WTC11 (cell line): ENCODE measurements around the gene ILK. TPM values are rescaled to one million over a fixed set of nuclear protein-coding genes. Genes with fewer than 3 reads are reported as not detected.

ENCODE experiments used
- ATAC-seq: fragments of 200-7000 bp; cut with Tn5 transposase; 2 replicates; pipeline ENCODE4 v1.10.0; 2021; ENCODE audit warnings: mild to moderate bottlenecking, moderate library complexity
- CTCF ChIA-PET: fragments of 300-600 bp; sonication (Branson Sonifier 250); formaldehyde crosslinking; loops from one replicate; lab custom pipeline; 2021; ENCODE audit warnings: antibody characterized with exemption; lab: Charles Lee
- POLR2A ChIA-PET: fragments of 350-600 bp; sonication (Branson Sonifier 250); formaldehyde crosslinking; loops from one replicate; lab custom pipeline; 2021; ENCODE audit warnings: antibody characterized with exemption; lab: Charles Lee
- DNase-seq: peaks from one replicate; pipeline ENCODE4 v3.0.0; 2021; ENCODE audit warnings: low spot score
- H3K27ac Mint-ChIP-seq: 2 replicates; pipeline ENCODE4 v1.8.0; 2021; ENCODE audit warnings: mixed read lengths
- H3K27me3 Mint-ChIP-seq: 2 replicates; pipeline ENCODE4 v1.8.0; 2021; ENCODE audit warnings: low read depth, mild to moderate bottlenecking, moderate library complexity, mixed read lengths
- H3K36me3 Mint-ChIP-seq: 2 replicates; pipeline ENCODE4 v1.8.0; 2021; ENCODE audit warnings: mixed read lengths
- H3K4me1 Mint-ChIP-seq: 2 replicates; pipeline ENCODE4 v1.8.0; 2022; ENCODE audit warnings: mixed read lengths
- H3K4me3 Mint-ChIP-seq: 2 replicates; pipeline ENCODE4 v1.8.0; 2021; ENCODE audit warnings: mild to moderate bottlenecking, moderate library complexity, mixed read lengths
- H3K9me3 Mint-ChIP-seq: 2 replicates; pipeline ENCODE4 v1.8.0; 2021; ENCODE audit warnings: mixed read lengths
- ATF1 ChIP-seq: sonication (generic); formaldehyde crosslinking; IDR thresholded peaks from 2 replicates; pipeline ENCODE4 v1.8.1; 2023; ENCODE audit warnings: mild to moderate bottlenecking, moderate library complexity, missing genetic modification reagents
- ELF4 ChIP-seq: sonication (generic); formaldehyde crosslinking; IDR thresholded peaks from 2 replicates; pipeline ENCODE4 v1.8.1; 2022; ENCODE audit warnings: low read depth, mild to moderate bottlenecking, moderate library complexity, missing genetic modification reagents
- EMX1 ChIP-seq: fragments of 250-450 bp; sonication (Bioruptor Pico); IDR thresholded peaks from 2 replicates; pipeline ENCODE4 v1.8.0; 2021; ENCODE audit warnings: mild to moderate bottlenecking
- FOXJ3 ChIP-seq: sonication (generic); formaldehyde crosslinking; IDR thresholded peaks from 2 replicates; pipeline ENCODE4 v1.9.0; 2021; ENCODE audit warnings: missing genetic modification reagents, mild to moderate bottlenecking, borderline replicate concordance
- FOXK1 ChIP-seq: sonication (generic); formaldehyde crosslinking; IDR thresholded peaks from 2 replicates; pipeline ENCODE4 v1.8.0; 2022; ENCODE audit warnings: mild to moderate bottlenecking, moderate library complexity, missing genetic modification reagents
- HMGA2 ChIP-seq: fragments of 250-450 bp; sonication (Bioruptor Pico); IDR thresholded peaks from 2 replicates; pipeline ENCODE4 v1.4.0; 2021; ENCODE audit warnings: mild to moderate bottlenecking, moderate library complexity
- MXD4 ChIP-seq: fragments of 250-450 bp; sonication (Bioruptor Pico); IDR thresholded peaks from 2 replicates; pipeline ENCODE4 v1.8.0; 2021; ENCODE audit warnings: mild to moderate bottlenecking, moderate library complexity, borderline replicate concordance
- NFYB ChIP-seq: sonication (generic); formaldehyde crosslinking; conservative IDR thresholded peaks from 2 replicates; pipeline ENCODE4 v1.8.0; 2022; ENCODE audit warnings: low read depth, missing genetic modification reagents
- NR3C1 ChIP-seq: sonication (generic); formaldehyde crosslinking; conservative IDR thresholded peaks from 2 replicates; pipeline ENCODE4 v1.8.1; 2023; ENCODE audit warnings: low read depth, mild to moderate bottlenecking, missing genetic modification reagents
- PRRX2 ChIP-seq: fragments of 250-450 bp; sonication (Bioruptor Pico); IDR thresholded peaks from 2 replicates; pipeline ENCODE4 v1.8.0; 2021; ENCODE audit warnings: mild to moderate bottlenecking
- SMAD3 ChIP-seq: sonication (generic); formaldehyde crosslinking; IDR thresholded peaks from 2 replicates; pipeline ENCODE4 v1.8.0; 2022; ENCODE audit warnings: missing genetic modification reagents, mild to moderate bottlenecking, borderline replicate concordance
- SP1 ChIP-seq: sonication (generic); formaldehyde crosslinking; conservative IDR thresholded peaks from 2 replicates; pipeline ENCODE4 v1.8.1; 2022; ENCODE audit warnings: missing genetic modification reagents
- TCF7 ChIP-seq: sonication (generic); formaldehyde crosslinking; IDR thresholded peaks from 2 replicates; pipeline ENCODE4 v1.8.0; 2022; ENCODE audit warnings: mild to moderate bottlenecking, low read depth, missing genetic modification reagents, moderate library complexity
- ZNF138 ChIP-seq: sonication (generic); formaldehyde crosslinking; conservative IDR thresholded peaks from 2 replicates; pipeline ENCODE4 v1.8.1; 2022; ENCODE audit warnings: mild to moderate bottlenecking, moderate library complexity, missing genetic modification reagents
- ZNF263 ChIP-seq: sonication (generic); formaldehyde crosslinking; IDR thresholded peaks from 2 replicates; pipeline ENCODE4 v1.8.1; 2022; ENCODE audit warnings: low read depth, mild to moderate bottlenecking, moderate library complexity, missing genetic modification reagents
- ZNF396 ChIP-seq: fragments of 250-450 bp; sonication (Bioruptor Pico); IDR thresholded peaks from 2 replicates; pipeline ENCODE4 v1.8.0; 2021; ENCODE audit warnings: mild to moderate bottlenecking, moderate library complexity, borderline replicate concordance
- total RNA-seq: library from RNA; stranded (reverse); gene quantifications from 3 replicates; pipeline ENCODE4 v1.2.3, GENCODE V29; 2021
- TF ChIP-seq, protein P1 (sequence below): fragments of 250-450 bp; sonication (Bioruptor Pico); IDR thresholded peaks from 2 replicates; pipeline ENCODE4 v1.9.0; 2021; ENCODE audit warnings: mild to moderate bottlenecking
- TF ChIP-seq, protein P2 (sequence below): sonication (generic); formaldehyde crosslinking; IDR thresholded peaks from 2 replicates; pipeline ENCODE4 v1.8.1; 2023; ENCODE audit warnings: mild to moderate bottlenecking, missing genetic modification reagents
- TF ChIP-seq, protein P3 (sequence below): sonication (generic); formaldehyde crosslinking; IDR thresholded peaks from 2 replicates; pipeline ENCODE4 v1.8.0; 2022; ENCODE audit warnings: mild to moderate bottlenecking, missing genetic modification reagents
- TF ChIP-seq, protein P4 (sequence below): fragments of 250-450 bp; sonication (Bioruptor Pico); IDR thresholded peaks from 2 replicates; pipeline ENCODE4 v1.9.0; 2021; ENCODE audit warnings: moderate library complexity, mild to moderate bottlenecking, inconsistent platforms, borderline replicate concordance
- TF ChIP-seq, protein P5 (sequence below): sonication (generic); formaldehyde crosslinking; IDR thresholded peaks from 2 replicates; pipeline ENCODE4 v1.8.1; 2022; ENCODE audit warnings: low read depth, missing genetic modification reagents, borderline replicate concordance
- TF ChIP-seq, protein P6 (sequence below): sonication (generic); formaldehyde crosslinking; IDR thresholded peaks from 2 replicates; pipeline ENCODE4 v1.8.1; 2023; ENCODE audit warnings: mild to moderate bottlenecking, missing genetic modification reagents, moderate library complexity

The ILK gene
- total RNA-seq, 1 experiment from 2014 or later: 97.7 TPM

DNA sequence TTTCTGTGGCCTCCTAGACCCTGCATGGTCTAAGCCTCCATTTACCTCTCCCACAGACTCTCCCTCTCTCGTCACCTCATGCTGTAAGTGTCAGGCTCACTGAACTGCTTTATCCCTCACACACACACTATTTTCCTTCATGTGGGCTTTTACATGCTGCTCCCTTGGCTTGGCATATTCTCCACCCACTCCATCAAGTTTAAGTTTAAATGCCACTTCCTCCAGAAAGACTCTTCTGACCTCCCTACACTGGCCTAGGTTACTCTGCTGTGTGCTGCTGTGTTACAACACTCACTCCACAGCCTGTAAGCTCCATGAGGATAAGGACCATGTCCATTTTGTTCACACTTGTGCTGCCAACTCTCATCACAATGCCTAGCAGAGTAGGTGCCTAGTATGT is 49.5 kb downstream of the ILK start (continued):
- TF ChIP-seq FOXK1 (no peak), NR3C1 (CRISPR knock-in tag) (no peak), SP1 (CRISPR knock-in tag) (no peak), FOXJ3 (CRISPR knock-in tag) (no peak), HMGA2 (CRISPR knock-in tag) (no peak), PRRX2 (CRISPR knock-in tag) (no peak), ELF4 (CRISPR knock-in tag) (no peak)

DNA sequence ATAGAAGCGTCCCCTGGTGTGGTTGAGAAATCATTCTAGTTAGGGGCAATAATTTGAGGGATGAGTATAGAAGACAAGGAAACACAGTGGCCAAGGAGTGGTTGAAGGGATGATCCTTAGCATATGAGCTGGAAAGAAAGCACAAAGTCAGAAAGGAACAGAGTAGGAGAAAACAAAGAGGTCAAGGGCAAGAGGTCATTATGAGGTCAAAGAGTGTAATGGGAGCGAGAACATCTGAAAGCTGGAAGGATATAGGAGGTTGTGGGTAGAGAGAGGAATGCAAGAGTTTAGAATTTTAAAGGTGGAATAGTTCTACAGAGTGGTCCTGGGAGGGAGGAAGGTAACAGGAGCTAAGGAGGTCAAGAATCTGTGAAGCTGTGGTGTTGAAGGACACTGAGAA is 50.1 kb downstream of the ILK start:
- ChIA-PET CTCF (interaction anchor here (1.3 kb wide), 1 partner anchor 123 kb away, joined by 3 read pairs; no protein-coding TSS in a partner anchor), POLR2A (interaction anchor here (0.6 kb wide), 1 partner anchor 27 kb away, joined by 3 read pairs; no protein-coding TSS in a partner anchor)
- Mint-ChIP-seq H3K4me3 (no peak overlapping the region), H3K27ac (no peak overlapping the region), H3K27me3 (peaks cover 19% of the 10 kb centered on the region), H3K36me3 (no peaks in the 10 kb centered on the region), H3K9me3 (no peaks in the 10 kb centered on the region), H3K4me1 (peaks cover 11% of the 10 kb centered on the region)
- DNase-seq: no peak
- TF ChIP-seq, protein P1, sequence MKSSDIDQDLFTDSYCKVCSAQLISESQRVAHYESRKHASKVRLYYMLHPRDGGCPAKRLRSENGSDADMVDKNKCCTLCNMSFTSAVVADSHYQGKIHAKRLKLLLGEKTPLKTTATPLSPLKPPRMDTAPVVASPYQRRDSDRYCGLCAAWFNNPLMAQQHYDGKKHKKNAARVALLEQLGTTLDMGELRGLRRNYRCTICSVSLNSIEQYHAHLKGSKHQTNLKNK: no peak
- TF ChIP-seq SMAD3 (CRISPR knock-in tag) (no peak), EMX1 (CRISPR knock-in tag) (no peak), MXD4 (CRISPR knock-in tag) (no peak), TCF7 (CRISPR knock-in tag) (no peak), ELF4 (CRISPR knock-in tag) (no peak), NFYB (CRISPR knock-in tag) (no peak), ZNF263 (no peak)
- TF ChIP-seq, protein P2, sequence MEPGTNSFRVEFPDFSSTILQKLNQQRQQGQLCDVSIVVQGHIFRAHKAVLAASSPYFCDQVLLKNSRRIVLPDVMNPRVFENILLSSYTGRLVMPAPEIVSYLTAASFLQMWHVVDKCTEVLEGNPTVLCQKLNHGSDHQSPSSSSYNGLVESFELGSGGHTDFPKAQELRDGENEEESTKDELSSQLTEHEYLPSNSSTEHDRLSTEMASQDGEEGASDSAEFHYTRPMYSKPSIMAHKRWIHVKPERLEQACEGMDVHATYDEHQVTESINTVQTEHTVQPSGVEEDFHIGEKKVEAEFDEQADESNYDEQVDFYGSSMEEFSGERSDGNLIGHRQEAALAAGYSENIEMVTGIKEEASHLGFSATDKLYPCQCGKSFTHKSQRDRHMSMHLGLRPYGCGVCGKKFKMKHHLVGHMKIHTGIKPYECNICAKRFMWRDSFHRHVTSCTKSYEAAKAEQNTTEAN (CRISPR knock-in tag): no peak
- ATAC-seq: no peak

DNA sequence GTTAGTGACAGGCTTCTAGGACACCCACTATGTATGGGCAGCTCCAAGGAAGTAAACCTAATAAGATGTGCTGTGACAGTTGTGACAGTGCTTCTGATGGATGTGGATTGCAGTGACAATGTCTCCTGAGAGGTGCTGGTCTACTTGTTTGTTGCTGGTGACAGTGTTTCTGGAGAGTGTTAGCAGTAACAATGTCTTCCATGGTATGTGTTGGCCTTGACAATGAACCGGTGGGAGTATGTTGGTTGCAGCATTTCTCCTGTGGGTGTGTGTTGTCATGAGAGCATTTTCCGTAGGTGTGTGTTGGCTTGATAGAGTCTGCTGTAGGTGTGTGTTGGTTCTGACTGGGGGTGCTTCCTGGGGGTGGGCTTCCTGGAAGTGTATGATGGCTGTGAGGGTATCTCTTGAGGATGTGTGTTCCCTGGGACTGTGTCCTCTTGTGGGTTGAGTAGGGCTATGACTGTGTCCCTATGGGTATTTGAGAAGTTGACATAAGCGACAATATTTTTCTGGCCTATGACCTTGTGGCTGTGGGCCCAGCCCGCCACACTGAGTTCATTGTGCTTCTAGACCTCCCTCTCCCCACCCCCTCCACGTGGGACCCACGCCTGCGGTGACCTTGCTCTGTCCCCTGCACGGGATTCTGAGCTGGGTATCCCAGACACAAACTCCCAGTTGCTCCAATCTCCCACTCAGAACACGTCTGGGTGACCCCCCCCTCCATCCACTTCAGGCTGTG is 50.9 kb downstream of the ILK start:
- Mint-ChIP-seq H3K4me3 (no peak overlapping the region), H3K27ac (no peak overlapping the region), H3K9me3 (no peaks in the 10 kb centered on the region), H3K4me1 (peaks cover 11% of the 10 kb centered on the region), H3K27me3 (peaks cover 19% of the 10 kb centered on the region), H3K36me3 (no peaks in the 10 kb centered on the region)
- no peak for TF ChIP-seq NR3C1 (CRISPR knock-in tag)
- TF ChIP-seq ATF1: no peak
- TF ChIP-seq, protein P3, sequence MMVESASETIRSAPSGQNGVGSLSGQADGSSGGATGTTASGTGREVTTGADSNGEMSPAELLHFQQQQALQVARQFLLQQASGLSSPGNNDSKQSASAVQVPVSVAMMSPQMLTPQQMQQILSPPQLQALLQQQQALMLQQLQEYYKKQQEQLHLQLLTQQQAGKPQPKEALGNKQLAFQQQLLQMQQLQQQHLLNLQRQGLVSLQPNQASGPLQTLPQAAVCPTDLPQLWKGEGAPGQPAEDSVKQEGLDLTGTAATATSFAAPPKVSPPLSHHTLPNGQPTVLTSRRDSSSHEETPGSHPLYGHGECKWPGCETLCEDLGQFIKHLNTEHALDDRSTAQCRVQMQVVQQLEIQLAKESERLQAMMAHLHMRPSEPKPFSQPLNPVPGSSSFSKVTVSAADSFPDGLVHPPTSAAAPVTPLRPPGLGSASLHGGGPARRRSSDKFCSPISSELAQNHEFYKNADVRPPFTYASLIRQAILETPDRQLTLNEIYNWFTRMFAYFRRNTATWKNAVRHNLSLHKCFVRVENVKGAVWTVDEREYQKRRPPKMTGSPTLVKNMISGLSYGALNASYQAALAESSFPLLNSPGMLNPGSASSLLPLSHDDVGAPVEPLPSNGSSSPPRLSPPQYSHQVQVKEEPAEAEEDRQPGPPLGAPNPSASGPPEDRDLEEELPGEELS (CRISPR knock-in tag): no peak
- no peak for TF ChIP-seq ZNF138 (CRISPR knock-in tag)
- TF ChIP-seq ZNF396 (CRISPR knock-in tag): no peak
- TF ChIP-seq HMGA2 (CRISPR knock-in tag): no peak
- TF ChIP-seq, protein P4, sequence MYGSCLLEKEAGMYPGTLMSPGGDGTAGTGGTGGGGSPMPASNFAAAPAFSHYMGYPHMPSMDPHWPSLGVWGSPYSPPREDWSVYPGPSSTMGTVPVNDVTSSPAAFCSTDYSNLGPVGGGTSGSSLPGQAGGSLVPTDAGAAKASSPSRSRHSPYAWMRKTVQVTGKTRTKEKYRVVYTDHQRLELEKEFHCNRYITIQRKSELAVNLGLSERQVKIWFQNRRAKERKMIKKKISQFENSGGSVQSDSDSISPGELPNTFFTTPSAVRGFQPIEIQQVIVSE (CRISPR knock-in tag): no peak
- TF ChIP-seq, protein P5, sequence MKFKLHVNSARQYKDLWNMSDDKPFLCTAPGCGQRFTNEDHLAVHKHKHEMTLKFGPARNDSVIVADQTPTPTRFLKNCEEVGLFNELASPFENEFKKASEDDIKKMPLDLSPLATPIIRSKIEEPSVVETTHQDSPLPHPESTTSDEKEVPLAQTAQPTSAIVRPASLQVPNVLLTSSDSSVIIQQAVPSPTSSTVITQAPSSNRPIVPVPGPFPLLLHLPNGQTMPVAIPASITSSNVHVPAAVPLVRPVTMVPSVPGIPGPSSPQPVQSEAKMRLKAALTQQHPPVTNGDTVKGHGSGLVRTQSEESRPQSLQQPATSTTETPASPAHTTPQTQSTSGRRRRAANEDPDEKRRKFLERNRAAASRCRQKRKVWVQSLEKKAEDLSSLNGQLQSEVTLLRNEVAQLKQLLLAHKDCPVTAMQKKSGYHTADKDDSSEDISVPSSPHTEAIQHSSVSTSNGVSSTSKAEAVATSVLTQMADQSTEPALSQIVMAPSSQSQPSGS (CRISPR knock-in tag): no peak
- no peak for TF ChIP-seq NFYB (CRISPR knock-in tag)
- TF ChIP-seq, protein P6, sequence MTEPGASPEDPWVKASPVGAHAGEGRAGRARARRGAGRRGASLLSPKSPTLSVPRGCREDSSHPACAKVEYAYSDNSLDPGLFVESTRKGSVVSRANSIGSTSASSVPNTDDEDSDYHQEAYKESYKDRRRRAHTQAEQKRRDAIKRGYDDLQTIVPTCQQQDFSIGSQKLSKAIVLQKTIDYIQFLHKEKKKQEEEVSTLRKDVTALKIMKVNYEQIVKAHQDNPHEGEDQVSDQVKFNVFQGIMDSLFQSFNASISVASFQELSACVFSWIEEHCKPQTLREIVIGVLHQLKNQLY (CRISPR knock-in tag): no peak
- ATAC-seq (no peak), DNase-seq (no peak)
- ChIA-PET POLR2A (interaction anchor here (0.6 kb wide), 1 partner anchor 26 kb away, joined by 3 read pairs; no protein-coding TSS in a partner anchor), CTCF (no interaction called here)
